ENCODE data around the gene NR1I3.

NR1I3 gene

DNA sequence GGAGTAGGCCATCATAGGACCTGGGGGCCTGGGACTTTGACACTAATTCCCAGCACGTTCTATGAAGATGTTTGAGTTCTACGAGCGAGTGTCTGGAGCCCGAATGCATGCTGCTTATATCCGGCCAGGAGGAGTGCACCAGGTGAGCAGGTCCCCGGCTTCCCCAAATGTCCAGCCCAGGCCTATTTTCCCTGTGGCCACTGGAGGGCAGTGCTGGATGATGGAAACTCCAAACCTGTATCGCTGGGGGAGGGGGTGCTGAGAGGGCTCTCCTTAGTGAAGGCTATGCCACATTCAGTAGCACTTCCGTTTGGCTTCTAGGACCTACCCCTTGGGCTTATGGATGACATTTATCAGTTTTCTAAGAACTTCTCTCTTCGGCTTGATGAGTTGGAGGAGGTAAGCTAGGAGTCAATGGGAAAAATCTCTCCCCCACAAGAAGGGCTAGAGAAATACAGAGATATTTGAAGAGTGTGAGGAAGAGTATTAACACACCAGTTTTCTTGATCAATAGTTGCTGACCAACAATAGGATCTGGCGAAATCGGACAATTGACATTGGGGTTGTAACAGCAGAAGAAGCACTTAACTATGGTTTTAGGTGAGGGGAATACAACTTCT is 28.1 kb downstream of the NR1I3 start:
- no peaks in the 10 kb centered on the region for H4K20me1 ChIP-seq (ENCODE audit: insufficient read depth, low read length)
- H3K4me1 ChIP-seq (ENCODE audit: insufficient read depth, low read length): no peaks in the 10 kb centered on the region
- H3K27me3 ChIP-seq (ENCODE audit: insufficient read depth, low read length, poor library complexity): no peaks in the 10 kb centered on the region
- peak; percentile 89 for ATAC-seq (ENCODE audit: insufficient read depth, low read depth)
- no peak overlapping the region for H2AFZ ChIP-seq (ENCODE audit: low read depth, low read length)
- H3K36me3 ChIP-seq (ENCODE audit: insufficient read depth, low read length): peaks cover 92% of the 10 kb centered on the region
- peak; percentile 73 for DNase-seq
- no peak for TF ChIP-seq EZH2 (IDR thresholded peaks at IDR 0.05; ENCODE audit: borderline replicate concordance, low read depth, low read length, severe bottlenecking)
- TF ChIP-seq, protein P1, sequence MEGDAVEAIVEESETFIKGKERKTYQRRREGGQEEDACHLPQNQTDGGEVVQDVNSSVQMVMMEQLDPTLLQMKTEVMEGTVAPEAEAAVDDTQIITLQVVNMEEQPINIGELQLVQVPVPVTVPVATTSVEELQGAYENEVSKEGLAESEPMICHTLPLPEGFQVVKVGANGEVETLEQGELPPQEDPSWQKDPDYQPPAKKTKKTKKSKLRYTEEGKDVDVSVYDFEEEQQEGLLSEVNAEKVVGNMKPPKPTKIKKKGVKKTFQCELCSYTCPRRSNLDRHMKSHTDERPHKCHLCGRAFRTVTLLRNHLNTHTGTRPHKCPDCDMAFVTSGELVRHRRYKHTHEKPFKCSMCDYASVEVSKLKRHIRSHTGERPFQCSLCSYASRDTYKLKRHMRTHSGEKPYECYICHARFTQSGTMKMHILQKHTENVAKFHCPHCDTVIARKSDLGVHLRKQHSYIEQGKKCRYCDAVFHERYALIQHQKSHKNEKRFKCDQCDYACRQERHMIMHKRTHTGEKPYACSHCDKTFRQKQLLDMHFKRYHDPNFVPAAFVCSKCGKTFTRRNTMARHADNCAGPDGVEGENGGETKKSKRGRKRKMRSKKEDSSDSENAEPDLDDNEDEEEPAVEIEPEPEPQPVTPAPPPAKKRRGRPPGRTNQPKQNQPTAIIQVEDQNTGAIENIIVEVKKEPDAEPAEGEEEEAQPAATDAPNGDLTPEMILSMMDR (IDR thresholded peaks at IDR 0.05; ENCODE audit: borderline replicate concordance, extremely low read depth, low read length, poor library complexity, severe bottlenecking): peak; percentile 91
- peaks cover 10% of the 10 kb centered on the region for H3K79me2 ChIP-seq (ENCODE audit: insufficient read depth, low read length)
- H3K4me2 ChIP-seq (ENCODE audit: insufficient read depth, low read length): no peak overlapping the region
- H3K27ac ChIP-seq (ENCODE audit: low read length): no peak overlapping the region
- no peaks in the 10 kb centered on the region for H3K9me3 ChIP-seq (ENCODE audit: insufficient read depth, low read length, severe bottlenecking)
- H3K9ac ChIP-seq (ENCODE audit: low read depth, low read length): no peak overlapping the region
- H3K4me3 ChIP-seq (ENCODE audit: low read depth in 1 of 2, low read length in 2 of 2): no peak overlapping the region

DNA sequence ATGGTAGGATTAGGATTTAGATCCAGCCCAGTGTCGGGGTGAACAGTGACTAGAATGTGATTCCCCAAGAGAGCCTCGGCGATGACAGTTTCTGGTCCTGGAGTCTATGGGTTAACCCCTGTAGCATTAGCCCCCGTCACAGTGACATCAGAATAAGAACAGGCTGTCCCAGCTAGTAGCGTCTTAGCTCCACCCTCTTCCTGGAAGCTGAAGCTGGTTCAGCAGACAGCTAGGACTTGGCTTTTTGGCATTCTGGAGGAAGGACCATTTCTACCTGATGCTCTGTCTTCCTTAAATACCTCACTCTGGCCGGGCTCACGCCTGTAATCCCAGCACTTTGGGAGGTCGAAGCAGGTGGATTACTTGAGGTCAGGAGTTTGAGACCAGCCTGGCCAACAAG is 30.8 kb downstream of the NR1I3 start:
- H2AFZ ChIP-seq (ENCODE audit: low read depth, low read length): no peak overlapping the region
- H3K4me1 ChIP-seq (ENCODE audit: insufficient read depth, low read length): peaks cover 18% of the 10 kb centered on the region
- no peaks in the 10 kb centered on the region for H3K9me3 ChIP-seq (ENCODE audit: insufficient read depth, low read length, severe bottlenecking)
- DNase-seq (no peak), ATAC-seq (ENCODE audit: insufficient read depth, low read depth) (no peak)
- no peaks in the 10 kb centered on the region for H4K20me1 ChIP-seq (ENCODE audit: insufficient read depth, low read length)
- no peaks in the 10 kb centered on the region for H3K27me3 ChIP-seq (ENCODE audit: insufficient read depth, low read length, poor library complexity)
- H3K9ac ChIP-seq (ENCODE audit: low read depth, low read length): no peak overlapping the region
- no peak overlapping the region for H3K4me2 ChIP-seq (ENCODE audit: insufficient read depth, low read length)
- no peak for TF ChIP-seq EZH2 (IDR thresholded peaks at IDR 0.05; ENCODE audit: borderline replicate concordance, low read depth, low read length, severe bottlenecking)
- TF ChIP-seq, protein P1 (IDR thresholded peaks at IDR 0.05; ENCODE audit: borderline replicate concordance, extremely low read depth, low read length, poor library complexity, severe bottlenecking): no peak
- no peak overlapping the region for H3K27ac ChIP-seq (ENCODE audit: low read length)
- no peak overlapping the region for H3K4me3 ChIP-seq (ENCODE audit: low read depth in 1 of 2, low read length in 2 of 2)
- peaks cover 82% of the 10 kb centered on the region for H3K36me3 ChIP-seq (ENCODE audit: insufficient read depth, low read length)
- H3K79me2 ChIP-seq (ENCODE audit: insufficient read depth, low read length): peaks cover 35% of the 10 kb centered on the region

DNA sequence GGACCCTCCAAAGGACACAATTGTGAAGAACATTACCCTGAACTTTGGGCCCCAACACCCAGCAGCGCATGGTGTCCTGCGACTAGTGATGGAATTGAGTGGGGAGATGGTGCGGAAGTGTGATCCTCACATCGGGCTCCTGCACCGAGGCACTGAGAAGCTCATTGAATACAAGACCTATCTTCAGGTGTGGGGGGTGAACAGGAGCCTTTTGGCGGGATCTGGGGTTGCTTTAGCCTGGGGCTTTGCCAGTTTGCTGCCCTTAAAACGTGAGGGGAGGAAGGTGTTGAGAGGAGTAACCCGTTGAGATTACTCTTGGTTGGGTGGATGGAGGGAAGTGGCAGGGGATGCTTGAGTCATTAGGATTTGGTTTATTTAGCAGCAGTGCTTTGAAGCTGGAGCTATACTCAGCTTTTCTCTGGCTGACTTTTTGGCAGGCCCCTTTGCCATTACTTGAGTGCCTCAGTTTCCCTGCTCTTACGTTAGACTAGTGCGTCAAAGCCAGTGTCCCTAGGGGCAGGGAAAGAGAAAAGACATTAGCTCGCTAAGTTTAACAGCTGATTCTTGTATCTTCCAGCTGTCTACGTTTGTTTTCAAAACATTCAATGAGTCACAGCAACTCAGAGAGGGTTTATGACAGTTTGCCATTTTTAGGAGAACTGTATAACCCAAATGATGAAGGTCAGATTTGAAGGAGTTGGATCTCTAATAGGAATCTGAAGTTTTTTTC is 31.4 kb downstream of the NR1I3 start:
- Histone ChIP-seq H3K27me3 (ENCODE audit: insufficient read depth, low read length, poor library complexity) (no peaks in the 10 kb centered on the region), H2AFZ (ENCODE audit: low read depth, low read length) (no peak overlapping the region), H3K9me3 (ENCODE audit: insufficient read depth, low read length, severe bottlenecking) (no peaks in the 10 kb centered on the region), H3K4me1 (ENCODE audit: insufficient read depth, low read length) (peaks cover 22% of the 10 kb centered on the region), H3K36me3 (ENCODE audit: insufficient read depth, low read length) (peaks cover 76% of the 10 kb centered on the region), H4K20me1 (ENCODE audit: insufficient read depth, low read length) (no peaks in the 10 kb centered on the region), H3K4me3 (ENCODE audit: low read depth in 1 of 2, low read length in 2 of 2) (no peak overlapping the region), H3K79me2 (ENCODE audit: insufficient read depth, low read length) (peaks cover 35% of the 10 kb centered on the region), H3K9ac (ENCODE audit: low read depth, low read length) (no peak overlapping the region), H3K4me2 (ENCODE audit: insufficient read depth, low read length) (no peak overlapping the region), H3K27ac (ENCODE audit: low read length) (no peak overlapping the region)
- TF ChIP-seq EZH2 (IDR thresholded peaks at IDR 0.05; ENCODE audit: borderline replicate concordance, low read depth, low read length, severe bottlenecking): no peak
- TF ChIP-seq, protein P1 (IDR thresholded peaks at IDR 0.05; ENCODE audit: borderline replicate concordance, extremely low read depth, low read length, poor library complexity, severe bottlenecking): no peak
- DNase-seq: no peak
- ATAC-seq (ENCODE audit: insufficient read depth, low read depth): no peak

Data from DND-41 (cell line).